ENCODE measurements around the gene SPRYD7. TPM values are rescaled to one million over a fixed set of nuclear protein-coding genes. Genes with fewer than 3 reads are reported as not detected.
"Not testable (repeated sequence)": the region's sequence is repeated elsewhere in the genome, so short reads cannot be mapped to it uniquely, and the experiment has no call there.

The SPRYD7 gene
- total RNA-seq: 1 to 10 TPM; 7.6 to 8.1 TPM

DNA sequence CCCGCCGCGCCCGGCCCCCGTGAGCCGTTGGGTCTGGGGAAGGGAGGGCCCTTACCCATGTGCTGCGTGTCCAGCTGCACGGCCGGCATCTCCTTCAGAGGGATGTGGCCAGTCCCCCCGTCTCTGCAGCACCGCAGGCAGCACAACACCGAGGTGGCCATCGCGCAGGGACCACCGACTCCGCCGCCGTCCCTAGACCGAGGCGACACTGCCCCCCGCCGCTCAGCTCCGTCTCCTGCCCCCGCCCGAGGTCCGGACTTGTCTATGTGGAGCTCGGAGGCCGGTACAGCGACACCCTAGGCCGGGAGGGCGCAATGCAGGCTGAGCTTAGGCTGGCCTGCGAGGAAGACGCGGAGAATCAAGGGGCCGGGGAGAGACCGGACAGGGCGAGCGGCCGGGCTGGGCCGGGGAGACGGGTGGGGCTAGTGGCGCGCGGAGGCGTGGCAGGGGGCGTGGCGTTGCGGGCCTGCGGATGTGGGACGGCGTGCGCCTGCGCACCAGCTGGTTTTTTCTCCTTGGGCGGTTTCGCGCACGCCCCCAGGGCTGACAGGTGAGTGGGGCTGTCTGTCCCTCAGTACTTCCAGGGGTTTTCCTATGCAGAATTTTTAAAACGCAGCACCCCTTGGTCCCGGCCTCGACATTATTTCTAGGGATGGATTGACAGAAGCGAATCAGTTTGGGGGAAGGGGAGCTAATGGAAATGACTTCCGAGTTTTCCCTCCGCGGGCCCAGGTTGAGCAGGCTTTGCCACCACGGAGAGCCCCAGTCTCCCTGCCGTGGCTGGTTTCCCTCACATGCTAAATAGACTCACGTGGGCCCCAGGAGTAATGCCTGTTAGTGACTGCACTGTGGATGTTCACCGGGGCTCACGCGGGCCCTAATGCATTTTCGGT lies at the start of gene SPRYD7:
Gene SPRYD7 (minus strand): TSS at position 266 of the 893 bp plus-strand sequence. CDS start 105 bp downstream, at position 161.
- Mint-ChIP-seq H3K27me3 (no peaks in the 10 kb centered on the region), H3K4me1 (peaks cover 16% of the 10 kb centered on the region), H3K9me3 (no peaks in the 10 kb centered on the region)

DNA sequence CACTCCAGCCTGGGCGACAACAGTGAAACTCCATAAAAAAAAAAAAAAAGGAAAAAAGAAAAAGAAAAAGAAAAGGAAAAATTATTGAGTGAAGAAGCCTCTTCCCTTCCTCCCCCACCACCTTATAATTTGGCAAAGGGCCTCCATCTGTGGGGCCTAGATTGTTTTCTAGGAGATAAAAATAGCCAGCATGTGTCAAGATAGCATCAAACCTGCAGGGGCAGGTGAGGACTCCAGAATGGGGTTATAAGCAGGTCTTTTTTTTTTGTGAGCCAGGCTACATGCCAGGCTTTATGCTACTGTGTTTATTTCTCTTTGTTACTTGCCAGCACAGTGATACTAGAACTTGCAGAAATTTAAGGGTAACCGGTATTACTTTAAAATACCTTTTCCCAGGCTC lies 49.0 kb upstream of the SPRYD7 start:
- no peak for DNase-seq
- no peak overlapping the region for H3K27ac Mint-ChIP-seq
- H3K9me3 Mint-ChIP-seq: no peaks in the 10 kb centered on the region
- H3K36me3 Mint-ChIP-seq: peaks cover 1% of the 10 kb centered on the region
- no peaks in the 10 kb centered on the region for H3K27me3 Mint-ChIP-seq
- no peaks in the 10 kb centered on the region for H3K4me1 Mint-ChIP-seq
- no peak overlapping the region for H3K4me3 Mint-ChIP-seq

More for the DNA sequence above, at the start of gene SPRYD7:
- Mint-ChIP-seq H3K4me3 (peak within 1 kb of the TSS; percentile 90), H3K27ac (peak within 1 kb of the TSS; percentile 89), H3K36me3 (no peaks in the 10 kb centered on the region)
- peak; percentile 97 for DNase-seq

- H3K36me3 Mint-ChIP-seq: peaks cover 1% of the 10 kb centered on the region
- H3K27me3 Mint-ChIP-seq: no peaks in the 10 kb centered on the region
- H3K27ac Mint-ChIP-seq: no peak overlapping the region
- no peak for DNase-seq
- no peaks in the 10 kb centered on the region for H3K9me3 Mint-ChIP-seq
- H3K4me3 Mint-ChIP-seq: no peak overlapping the region
- peaks cover 2% of the 10 kb centered on the region for H3K4me1 Mint-ChIP-seq
Measured at GRCh38 chr13:49980266-49980665, 44.1 kb upstream of the SPRYD7 start.

DNA sequence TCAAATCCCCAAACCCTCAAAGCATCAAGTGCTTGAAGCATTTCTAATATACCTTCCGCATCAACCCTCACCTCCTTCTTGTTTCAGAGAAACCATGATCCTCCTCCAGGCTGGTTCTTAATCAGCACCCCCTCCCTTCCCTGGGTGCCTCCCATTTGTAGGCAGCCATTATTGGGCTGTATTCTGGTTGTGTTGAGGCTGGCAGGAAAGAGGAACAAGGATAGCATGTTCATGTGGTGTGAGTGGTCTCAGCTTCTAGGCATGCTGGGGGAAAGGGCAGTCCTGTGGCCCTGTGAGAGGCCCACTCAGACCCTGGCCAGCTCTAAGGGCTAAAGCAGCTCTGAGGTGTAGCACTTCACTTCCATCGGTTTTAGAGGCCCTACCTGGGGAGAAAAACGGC lies 41.9 kb upstream of the SPRYD7 start:
- Mint-ChIP-seq H3K9me3 (no peaks in the 10 kb centered on the region), H3K36me3 (peaks cover 1% of the 10 kb centered on the region), H3K27me3 (no peaks in the 10 kb centered on the region), H3K4me3 (no peak overlapping the region), H3K27ac (no peak overlapping the region), H3K4me1 (peaks cover 2% of the 10 kb centered on the region)
- no peak for DNase-seq

DNA sequence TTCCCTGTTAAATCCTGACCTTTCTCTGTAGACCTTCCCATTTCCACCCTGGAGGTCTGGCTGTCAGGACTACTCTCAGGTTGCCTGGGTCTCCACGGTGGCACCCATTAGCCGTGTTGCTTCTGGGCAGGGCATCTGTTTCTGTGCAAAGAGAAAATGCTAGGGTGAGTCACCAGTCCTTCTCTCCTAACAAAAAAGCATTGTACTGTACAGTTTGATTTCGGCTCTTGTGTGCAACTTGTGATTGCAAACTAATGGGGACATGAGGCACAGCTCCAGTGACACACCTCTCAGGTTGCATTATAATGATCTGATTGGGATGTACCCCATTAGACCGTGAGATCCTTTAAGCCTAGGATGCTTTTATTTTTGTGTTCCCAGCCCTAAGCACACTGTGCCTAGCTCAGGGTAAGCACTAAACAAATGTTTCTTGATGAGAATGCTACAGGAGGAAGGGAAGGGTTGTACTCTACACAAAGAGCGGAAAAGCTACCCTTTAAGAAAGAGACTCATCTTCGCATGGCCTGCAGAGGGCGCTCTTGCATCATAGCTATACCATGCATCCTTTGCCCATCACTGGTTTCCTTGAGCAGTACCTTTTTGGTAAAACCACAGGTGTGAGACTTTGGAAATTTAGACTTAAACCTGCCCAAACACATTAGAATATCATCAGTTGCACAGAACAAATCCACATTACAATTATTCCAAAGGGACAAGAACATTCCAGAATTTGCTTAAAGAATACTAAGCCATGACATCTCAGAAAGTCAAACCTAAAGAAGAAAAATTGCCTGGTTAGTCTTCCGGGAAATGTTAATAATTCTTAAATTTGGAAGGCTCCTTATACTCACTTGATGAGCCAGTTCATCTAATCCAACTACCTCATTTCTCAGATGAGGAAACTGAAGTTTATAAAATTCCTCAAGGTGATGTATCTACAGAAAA lies 40.4 kb upstream of the SPRYD7 start:
- Mint-ChIP-seq H3K4me1 (peaks cover 2% of the 10 kb centered on the region), H3K27ac (no peak overlapping the region), H3K27me3 (no peaks in the 10 kb centered on the region), H3K4me3 (no peak overlapping the region), H3K36me3 (peaks cover 1% of the 10 kb centered on the region), H3K9me3 (no peaks in the 10 kb centered on the region)
- peak; percentile 60 for DNase-seq

DNA sequence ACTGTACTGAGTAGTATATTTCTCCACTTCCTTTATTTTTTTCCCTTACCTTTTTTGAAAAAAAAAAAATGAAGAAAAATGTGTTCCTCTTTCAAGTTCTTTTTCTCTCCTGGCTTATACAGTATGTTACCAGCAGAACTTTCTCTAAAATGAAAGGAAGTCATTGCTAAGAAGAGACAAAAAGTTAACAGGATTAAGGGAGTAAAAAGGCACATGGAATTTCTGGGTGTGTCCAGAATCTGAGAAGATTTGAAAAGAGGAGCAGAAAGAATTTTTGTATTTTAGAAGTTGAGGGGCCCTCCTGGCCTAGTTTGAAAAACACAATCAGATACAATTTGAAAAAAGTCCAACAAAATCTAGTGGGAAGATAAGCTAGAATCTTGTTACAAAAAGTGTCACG lies 39.7 kb upstream of the SPRYD7 start:
- Mint-ChIP-seq H3K9me3 (no peaks in the 10 kb centered on the region), H3K4me3 (no peak overlapping the region), H3K4me1 (peaks cover 2% of the 10 kb centered on the region), H3K27ac (no peak overlapping the region), H3K27me3 (no peaks in the 10 kb centered on the region), H3K36me3 (peaks cover 1% of the 10 kb centered on the region)
- no peak for DNase-seq

GRCh38 chr13:49972709-49973108 lies 36.6 kb upstream of the SPRYD7 start:
- no peaks in the 10 kb centered on the region for H3K9me3 Mint-ChIP-seq
- DNase-seq: no peak
- H3K36me3 Mint-ChIP-seq: no peaks in the 10 kb centered on the region
- H3K4me3 Mint-ChIP-seq: no peak overlapping the region
- no peak overlapping the region for H3K27ac Mint-ChIP-seq
- H3K4me1 Mint-ChIP-seq: peaks cover 2% of the 10 kb centered on the region
- no peaks in the 10 kb centered on the region for H3K27me3 Mint-ChIP-seq

- no peak for DNase-seq
- Mint-ChIP-seq H3K36me3 (peaks cover 4% of the 10 kb centered on the region), H3K4me3 (no peak overlapping the region), H3K27me3 (no peaks in the 10 kb centered on the region), H3K27ac (no peak overlapping the region), H3K9me3 (peaks cover 13% of the 10 kb centered on the region), H3K4me1 (no peaks in the 10 kb centered on the region)
Measured at GRCh38 chr13:49967456-49967855, 31.3 kb upstream of the SPRYD7 start.

DNA sequence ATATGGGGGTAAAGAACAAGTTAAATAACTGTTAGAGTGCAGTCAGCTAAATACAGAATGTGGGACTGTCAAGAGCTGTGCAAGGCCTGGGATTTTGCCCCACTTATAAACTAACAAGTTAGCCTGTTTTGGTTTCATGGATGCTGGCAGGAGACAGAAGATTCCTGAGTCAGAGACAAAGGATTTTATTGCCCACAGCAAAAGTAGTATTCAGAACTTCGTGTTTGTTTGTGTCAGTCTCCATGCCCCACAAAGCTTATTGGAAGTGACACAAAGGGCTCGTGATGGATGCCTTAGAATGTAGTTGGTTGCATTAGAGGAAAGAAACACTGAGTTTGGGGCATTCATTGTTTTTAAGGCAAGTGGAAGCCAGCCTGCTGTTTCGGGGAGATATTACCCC lies 22.2 kb upstream of the SPRYD7 start:
- no peak for DNase-seq
- Mint-ChIP-seq H3K4me1 (no peaks in the 10 kb centered on the region), H3K9me3 (peaks cover 5% of the 10 kb centered on the region), H3K36me3 (peaks cover 3% of the 10 kb centered on the region), H3K27me3 (peaks cover 15% of the 10 kb centered on the region), H3K27ac (no peak overlapping the region), H3K4me3 (no peak overlapping the region)

DNA sequence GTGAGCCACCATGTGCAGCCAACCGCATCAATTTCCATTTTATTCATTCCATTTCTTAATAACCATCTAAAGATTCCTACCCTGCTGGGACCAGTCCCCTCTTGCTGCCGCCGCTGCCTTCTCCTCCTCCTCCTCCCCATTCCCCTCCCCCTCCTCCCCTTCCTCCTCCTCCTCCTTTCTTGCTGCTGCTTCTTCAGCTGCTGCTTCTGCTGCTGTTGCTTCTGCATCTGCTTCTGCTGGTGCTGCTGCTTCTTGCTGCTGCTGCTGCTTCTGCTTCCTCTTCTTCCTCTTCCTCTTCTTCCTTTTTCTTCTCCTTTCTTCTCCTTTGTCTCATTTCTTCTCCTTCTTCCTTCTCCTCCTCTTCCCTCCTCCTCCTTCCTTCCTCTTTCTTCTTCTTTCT lies 20.0 kb upstream of the SPRYD7 start:
- peaks cover 3% of the 10 kb centered on the region for H3K36me3 Mint-ChIP-seq
- DNase-seq: no peak
- H3K9me3 Mint-ChIP-seq: no peaks in the 10 kb centered on the region
- H3K27me3 Mint-ChIP-seq: peaks cover 15% of the 10 kb centered on the region
- no peak overlapping the region for H3K27ac Mint-ChIP-seq
- H3K4me1 Mint-ChIP-seq: no peaks in the 10 kb centered on the region
- no peak overlapping the region for H3K4me3 Mint-ChIP-seq

GRCh38 chr13:49954674-49955455 lies 18.7 kb upstream of the SPRYD7 start:
- Mint-ChIP-seq H3K4me1 (no peaks in the 10 kb centered on the region), H3K27me3 (peaks cover 11% of the 10 kb centered on the region), H3K4me3 (no peak overlapping the region), H3K36me3 (no peaks in the 10 kb centered on the region), H3K27ac (no peak overlapping the region), H3K9me3 (no peaks in the 10 kb centered on the region)
- no peak for DNase-seq

GRCh38 chr13:49953560-49953959 lies 17.4 kb upstream of the SPRYD7 start:
- no peak for DNase-seq
- H3K9me3 Mint-ChIP-seq: peaks cover 5% of the 10 kb centered on the region

GRCh38 chr13:49951754-49952535 lies 15.8 kb upstream of the SPRYD7 start:
- Mint-ChIP-seq H3K4me3 (no peak overlapping the region), H3K27me3 (peaks cover 15% of the 10 kb centered on the region), H3K36me3 (peaks cover 2% of the 10 kb centered on the region), H3K4me1 (no peaks in the 10 kb centered on the region), H3K9me3 (peaks cover 5% of the 10 kb centered on the region), H3K27ac (no peak overlapping the region)
- no peak for DNase-seq

More at GRCh38 chr13:49953560-49953959, 17.4 kb upstream of the SPRYD7 start:
- H3K27ac Mint-ChIP-seq: no peak overlapping the region
- peaks cover 17% of the 10 kb centered on the region for H3K27me3 Mint-ChIP-seq
- no peaks in the 10 kb centered on the region for H3K36me3 Mint-ChIP-seq
- no peaks in the 10 kb centered on the region for H3K4me1 Mint-ChIP-seq
- no peak overlapping the region for H3K4me3 Mint-ChIP-seq

GRCh38 chr13:49948777-49949270 lies 12.7 kb upstream of the SPRYD7 start:
- not testable (repeated sequence) for H3K27me3 Mint-ChIP-seq, H3K9me3 Mint-ChIP-seq, H3K4me1 Mint-ChIP-seq, H3K36me3 Mint-ChIP-seq, H3K27ac Mint-ChIP-seq, H3K4me3 Mint-ChIP-seq, DNase-seq

Data from activated naive CD8-positive, alpha-beta T cell treated with anti-CD3 and anti-CD28 coated beads for 36 hours (primary cell).